HepG2 (cell line): Measurements from ENCODE around the gene SH2D1B. TPM values are rescaled to one million over a fixed set of nuclear protein-coding genes. Genes with fewer than 3 reads are reported as not detected.

Source experiments
- NFE2L1 ChIP-seq: sonication (generic); formaldehyde crosslinking; IDR thresholded peaks from 2 replicates; pipeline ENCODE4 v1.4.0; 2020; ENCODE audit warnings: missing genetic modification reagents, mild to moderate bottlenecking, borderline replicate concordance
- PPARG ChIP-seq: conservative IDR thresholded peaks from 2 replicates; pipeline ENCODE4 v1.6.1; 2016; ENCODE audit warnings: missing biosample characterization, missing genetic modification reagents
- TCF7 ChIP-seq: sonication (generic); IDR thresholded peaks from 2 replicates; pipeline ENCODE4 v1.6.1; 2016; ENCODE audit warnings: antibody characterized with exemption, low read depth
- ZNF883 ChIP-seq: sonication (generic); formaldehyde crosslinking; IDR thresholded peaks from 2 replicates; pipeline ENCODE4 v1.5.1; 2020; ENCODE audit warnings: mild to moderate bottlenecking, missing genetic modification reagents; ENCODE audit errors: not compliant biosample characterization
- polyA plus RNA-seq, 8 experiments: library from polyadenylated mRNA; depleted of rRNA in 3 of 8; stranded (reverse) in 7 of 8; unstranded in 1 of 8; fragments of >200 nt; fragmentation: Illumina TruSeq in 4 of 8; extraction: Trizol in 4 of 8; gene quantifications; 2 replicates each; pipeline versions ENCODE4 v1.2.1 to v1.2.3, GENCODE V29; 2011 to 2016; ENCODE audit warnings: low read depth in 4 of 8, missing spikeins in 1 of 8, mixed read lengths in 1 of 8; ENCODE audit not compliant: insufficient read depth in 1 of 8
- total RNA-seq, 5 experiments: library from RNA; depleted of rRNA; stranded (reverse); fragments of >200 nt; fragmentation: Illumina TruSeq; extraction: Trizol; gene quantifications; 2 replicates each; pipeline ENCODE4 v1.2.3, GENCODE V29; 2016; ENCODE audit warnings: low read depth in 1 of 5
- TF ChIP-seq, protein P1 (sequence below): sonication (generic); formaldehyde crosslinking; IDR thresholded peaks from 2 replicates; pipeline ENCODE4 v1.4.0; 2020; ENCODE audit warnings: mild to moderate bottlenecking, missing genetic modification reagents
- TF ChIP-seq, protein P2 (sequence below): sonication (generic); formaldehyde crosslinking; IDR thresholded peaks from 2 replicates; pipeline ENCODE4 v1.5.1; 2020; ENCODE audit warnings: mild to moderate bottlenecking, missing genetic modification reagents, moderate library complexity
- TF ChIP-seq, protein P3 (sequence below): sonication (generic); formaldehyde crosslinking; IDR thresholded peaks from 2 replicates; pipeline ENCODE4 v1.5.1; 2020; ENCODE audit warnings: missing genetic modification reagents, mild to moderate bottlenecking, borderline replicate concordance

The SH2D1B gene
- total and polyA plus RNA-seq, 2 of the 13 experiments (the other 11 are each of a cell fraction or from before 2014, with no cell fraction given): not detected

- TF ChIP-seq, protein P1, sequence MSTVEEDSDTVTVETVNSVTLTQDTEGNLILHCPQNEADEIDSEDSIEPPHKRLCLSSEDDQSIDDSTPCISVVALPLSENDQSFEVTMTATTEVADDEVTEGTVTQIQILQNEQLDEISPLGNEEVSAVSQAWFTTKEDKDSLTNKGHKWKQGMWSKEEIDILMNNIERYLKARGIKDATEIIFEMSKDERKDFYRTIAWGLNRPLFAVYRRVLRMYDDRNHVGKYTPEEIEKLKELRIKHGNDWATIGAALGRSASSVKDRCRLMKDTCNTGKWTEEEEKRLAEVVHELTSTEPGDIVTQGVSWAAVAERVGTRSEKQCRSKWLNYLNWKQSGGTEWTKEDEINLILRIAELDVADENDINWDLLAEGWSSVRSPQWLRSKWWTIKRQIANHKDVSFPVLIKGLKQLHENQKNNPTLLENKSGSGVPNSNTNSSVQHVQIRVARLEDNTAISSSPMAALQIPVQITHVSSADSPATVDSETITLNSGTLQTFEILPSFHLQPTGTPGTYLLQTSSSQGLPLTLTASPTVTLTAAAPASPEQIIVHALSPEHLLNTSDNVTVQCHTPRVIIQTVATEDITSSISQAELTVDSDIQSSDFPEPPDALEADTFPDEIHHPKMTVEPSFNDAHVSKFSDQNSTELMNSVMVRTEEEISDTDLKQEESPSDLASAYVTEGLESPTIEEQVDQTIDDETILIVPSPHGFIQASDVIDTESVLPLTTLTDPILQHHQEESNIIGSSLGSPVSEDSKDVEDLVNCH (CRISPR knock-in tag): no peak
- TF ChIP-seq, protein P2, sequence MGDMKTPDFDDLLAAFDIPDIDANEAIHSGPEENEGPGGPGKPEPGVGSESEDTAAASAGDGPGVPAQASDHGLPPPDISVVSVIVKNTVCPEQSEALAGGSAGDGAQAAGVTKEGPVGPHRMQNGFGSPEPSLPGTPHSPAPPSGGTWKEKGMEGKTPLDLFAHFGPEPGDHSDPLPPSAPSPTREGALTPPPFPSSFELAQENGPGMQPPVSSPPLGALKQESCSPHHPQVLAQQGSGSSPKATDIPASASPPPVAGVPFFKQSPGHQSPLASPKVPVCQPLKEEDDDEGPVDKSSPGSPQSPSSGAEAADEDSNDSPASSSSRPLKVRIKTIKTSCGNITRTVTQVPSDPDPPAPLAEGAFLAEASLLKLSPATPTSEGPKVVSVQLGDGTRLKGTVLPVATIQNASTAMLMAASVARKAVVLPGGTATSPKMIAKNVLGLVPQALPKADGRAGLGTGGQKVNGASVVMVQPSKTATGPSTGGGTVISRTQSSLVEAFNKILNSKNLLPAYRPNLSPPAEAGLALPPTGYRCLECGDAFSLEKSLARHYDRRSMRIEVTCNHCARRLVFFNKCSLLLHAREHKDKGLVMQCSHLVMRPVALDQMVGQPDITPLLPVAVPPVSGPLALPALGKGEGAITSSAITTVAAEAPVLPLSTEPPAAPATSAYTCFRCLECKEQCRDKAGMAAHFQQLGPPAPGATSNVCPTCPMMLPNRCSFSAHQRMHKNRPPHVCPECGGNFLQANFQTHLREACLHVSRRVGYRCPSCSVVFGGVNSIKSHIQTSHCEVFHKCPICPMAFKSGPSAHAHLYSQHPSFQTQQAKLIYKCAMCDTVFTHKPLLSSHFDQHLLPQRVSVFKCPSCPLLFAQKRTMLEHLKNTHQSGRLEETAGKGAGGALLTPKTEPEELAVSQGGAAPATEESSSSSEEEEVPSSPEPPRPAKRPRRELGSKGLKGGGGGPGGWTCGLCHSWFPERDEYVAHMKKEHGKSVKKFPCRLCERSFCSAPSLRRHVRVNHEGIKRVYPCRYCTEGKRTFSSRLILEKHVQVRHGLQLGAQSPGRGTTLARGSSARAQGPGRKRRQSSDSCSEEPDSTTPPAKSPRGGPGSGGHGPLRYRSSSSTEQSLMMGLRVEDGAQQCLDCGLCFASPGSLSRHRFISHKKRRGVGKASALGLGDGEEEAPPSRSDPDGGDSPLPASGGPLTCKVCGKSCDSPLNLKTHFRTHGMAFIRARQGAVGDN (CRISPR knock-in tag): no peak
- TF ChIP-seq TCF7 (no peak), NFE2L1 (CRISPR knock-in tag) (no peak), ZNF883 (CRISPR knock-in tag) (no peak), PPARG (no peak)
- TF ChIP-seq, protein P3, sequence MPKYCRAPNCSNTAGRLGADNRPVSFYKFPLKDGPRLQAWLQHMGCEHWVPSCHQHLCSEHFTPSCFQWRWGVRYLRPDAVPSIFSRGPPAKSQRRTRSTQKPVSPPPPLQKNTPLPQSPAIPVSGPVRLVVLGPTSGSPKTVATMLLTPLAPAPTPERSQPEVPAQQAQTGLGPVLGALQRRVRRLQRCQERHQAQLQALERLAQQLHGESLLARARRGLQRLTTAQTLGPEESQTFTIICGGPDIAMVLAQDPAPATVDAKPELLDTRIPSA: no peak
- TF ChIP-seq, all 625 proteins: peak for 0
Measured at GRCh38 chr1:162361349-162361748, 50.6 kb downstream of the SH2D1B start (continued).
